A549 (cell line): ENCODE results near the gene ARHGAP25. TPM values are rescaled to one million over a fixed set of nuclear protein-coding genes. Genes with fewer than 3 reads are reported as not detected.

ENCODE experiments used
- ATAC-seq, 2 experiments: fragments of 200-7000 bp in 1 of 2; fragments of >200 bp in 1 of 2; cut with Nextera tagmentation in 1 of 2; cut with Tn5 transposase in 1 of 2; 3 replicates each; pipeline versions ENCODE4 v1.8.0 to v1.9.1; 2018 to 2020; ENCODE audit warnings: mild to moderate bottlenecking in 1 of 2, moderate library complexity in 1 of 2
- CTCF ChIA-PET: fragments of 300-600 bp; sonication (Branson Sonifier 250); formaldehyde crosslinking; extraction: SDS; loops from one replicate; lab custom pipeline; 2021; ENCODE audit warnings: antibody characterized with exemption, inconsistent platforms; lab: Yijun Ruan, JAX
- POLR2A ChIA-PET: fragments of 350-600 bp; formaldehyde crosslinking; extraction: SDS; loops from one replicate; lab custom pipeline; 2021; ENCODE audit warnings: antibody characterized with exemption, inconsistent platforms; lab: Yijun Ruan, JAX
- DNase-seq, 2 experiments: peaks; one replicate each; pipeline versions ENCODE4 v3.0.0 to v3.0.0-alpha.2; 2011 to 2016; ENCODE audit warnings: low read depth in 1 of 2, low spot score in 1 of 2
- FAIRE-seq: peaks from 2 replicates; lab custom pipeline; 2011; peaks lifted over from hg19 to GRCh38; lab: Jason Lieb, UNC
- H3K27ac ChIP-seq, 2 experiments: fragments of >200 bp; sonication (Bioruptor Twin); formaldehyde crosslinking; 3 replicates each; pipeline ENCODE4 v1.5.1; 2016 to 2017
- H3K4me1 ChIP-seq: fragments of >200 bp; sonication (Bioruptor Twin); formaldehyde crosslinking; 3 replicates; pipeline ENCODE4 v1.6.1; 2016
- H3K4me2 ChIP-seq: fragments of >200 bp; sonication (Bioruptor Twin); formaldehyde crosslinking; 3 replicates; pipeline ENCODE4 v1.6.1; 2016
- H3K4me3 ChIP-seq: fragments of >200 bp; sonication (Bioruptor Twin); formaldehyde crosslinking; 3 replicates; pipeline ENCODE4 v1.5.1; 2016
- H3K9me3 ChIP-seq: fragments of >200 bp; sonication (Bioruptor Twin); formaldehyde crosslinking; 3 replicates; pipeline ENCODE4 v1.6.1; 2016
- BCL3 ChIP-seq: fragments of >200 bp; sonication (Bioruptor Twin); formaldehyde crosslinking; IDR thresholded peaks from 3 replicates; pipeline ENCODE4 v1.6.1; 2016
- BHLHE40 ChIP-seq: IDR thresholded peaks from 2 replicates; pipeline ENCODE4 v1.6.1; 2012; ENCODE audit warnings: low read depth, low read length, inconsistent platforms
- CBX2 ChIP-seq: fragments of 200-600 bp; sonication (generic); IDR thresholded peaks from 2 replicates; pipeline ENCODE4 v1.6.1; 2016; ENCODE audit warnings: low read depth, mild to moderate bottlenecking, borderline replicate concordance
- CEBPB ChIP-seq, 2 experiments: fragments of >200 bp in 1 of 2; sonication (Bioruptor Twin) in 1 of 2; formaldehyde crosslinking in 1 of 2; IDR thresholded peaks; 2 replicates each; pipeline ENCODE4 v1.6.1; 2012 to 2016
- CHD4 ChIP-seq: fragments of 200-600 bp; sonication (generic); IDR thresholded peaks from 2 replicates; pipeline ENCODE4 v1.6.1; 2016; ENCODE audit warnings: antibody characterized with exemption, mild to moderate bottlenecking, borderline replicate concordance
- E2F6 ChIP-seq: IDR thresholded peaks from 2 replicates; pipeline ENCODE4 v1.6.1; 2012; ENCODE audit warnings: low read depth, borderline replicate concordance
- EHF ChIP-seq: fragments of 250-450 bp; sonication (Bioruptor Pico); IDR thresholded peaks from 2 replicates; pipeline ENCODE4 v1.5.0; 2020; ENCODE audit warnings: mild to moderate bottlenecking
- EHMT2 ChIP-seq: fragments of 200-600 bp; sonication (generic); IDR thresholded peaks from 2 replicates; pipeline ENCODE4 v1.6.1; 2016; ENCODE audit warnings: antibody characterized with exemption, low read depth, mild to moderate bottlenecking, moderate library complexity
- ELK1 ChIP-seq: fragments of 150-350 bp; IDR thresholded peaks from 2 replicates; pipeline ENCODE4 v1.6.1; 2014; ENCODE audit warnings: low read depth, mild to moderate bottlenecking, low read length
- FOXS1 ChIP-seq: fragments of 250-450 bp; sonication (Bioruptor Pico); IDR thresholded peaks from 2 replicates; pipeline ENCODE4 v1.5.0; 2020; ENCODE audit warnings: mild to moderate bottlenecking, moderate library complexity
- HEYL ChIP-seq: fragments of 250-450 bp; sonication (Bioruptor Pico); IDR thresholded peaks from 2 replicates; pipeline ENCODE4 v1.8.0; 2021; ENCODE audit warnings: mild to moderate bottlenecking, moderate library complexity
- HOXA7 ChIP-seq: fragments of 250-450 bp; sonication (Bioruptor Pico); IDR thresholded peaks from 2 replicates; pipeline ENCODE4 v1.5.0; 2020; ENCODE audit warnings: mild to moderate bottlenecking, moderate library complexity
- HOXB13 ChIP-seq: fragments of 250-450 bp; sonication (Bioruptor Pico); IDR thresholded peaks from 2 replicates; pipeline ENCODE4 v1.5.0; 2020; ENCODE audit warnings: low read depth, mild to moderate bottlenecking, moderate library complexity
- JUN ChIP-seq, 2 experiments: fragments of >200 bp; sonication (Bioruptor Twin); formaldehyde crosslinking; IDR thresholded peaks; 2 replicates in 1 of 2; 3 replicates in 1 of 2; pipeline ENCODE4 v1.6.1; 2016 to 2017
- KDM1A ChIP-seq: fragments of 200-600 bp; sonication (generic); IDR thresholded peaks from 2 replicates; pipeline ENCODE4 v1.6.1; 2016; ENCODE audit warnings: low read depth, mild to moderate bottlenecking
- MAFK ChIP-seq: fragments of 450-650 bp; IDR thresholded peaks from 2 replicates; pipeline ENCODE4 v1.6.1; 2014; ENCODE audit not compliant: partially characterized antibody
- NFE2L2 ChIP-seq: fragments of 150-350 bp; conservative IDR thresholded peaks from 2 replicates; pipeline ENCODE4 v1.6.1; 2014; ENCODE audit warnings: low read length
- PHF8 ChIP-seq: fragments of 200-600 bp; sonication (generic); IDR thresholded peaks from 2 replicates; pipeline ENCODE4 v1.6.1; 2016; ENCODE audit warnings: low read depth, mild to moderate bottlenecking, antibody characterized with exemption, moderate library complexity, borderline replicate concordance
- POLR2A ChIP-seq: IDR thresholded peaks from 2 replicates; pipeline ENCODE4 v1.6.1; 2012; ENCODE audit warnings: mild to moderate bottlenecking, low read length
- RNF2 ChIP-seq: fragments of 200-600 bp; sonication (generic); IDR thresholded peaks from 2 replicates; pipeline ENCODE4 v1.6.1; 2016; ENCODE audit warnings: low read depth, mild to moderate bottlenecking, antibody characterized with exemption, moderate library complexity, borderline replicate concordance
- ZC3H11A ChIP-seq: fragments of 450-650 bp; IDR thresholded peaks from 2 replicates; pipeline ENCODE4 v1.6.1; 2014; ENCODE audit warnings: antibody characterized with exemption, mild to moderate bottlenecking
- ZFP36 ChIP-seq: fragments of 450-650 bp; IDR thresholded peaks from 2 replicates; pipeline ENCODE4 v1.6.1; 2014; ENCODE audit warnings: borderline replicate concordance; ENCODE audit not compliant: partially characterized antibody
- WGBS: methylation state at CpG from one replicate; pipeline ENCODE4 v1.1.6; 2017; ENCODE audit errors: missing lambda C conversion rate; 5-methylcytosine and 5-hydroxymethylcytosine counted together
- polyA plus RNA-seq, 4 experiments: library from polyadenylated mRNA; depleted of rRNA in 3 of 4; stranded (reverse); fragments of >200 nt; fragmentation: RNase III in 1 of 4; extraction: RNeasy Plus Mini Kit Qiagen cat#74134 plus additional on column Dnase treatment in 1 of 4; gene quantifications; 2 replicates in 3 of 4; 3 replicates in 1 of 4; pipeline ENCODE4 v1.2.3, GENCODE V29; 2011 to 2017
- TF ChIP-seq, protein P1 (sequence below): fragments of 450-650 bp; IDR thresholded peaks from 2 replicates; pipeline ENCODE4 v1.6.1; 2014; ENCODE audit warnings: antibody characterized with exemption

ARHGAP25 gene
- polyA plus RNA-seq, 2 of the 4 experiments (the other 2 are of a cell fraction), result 0.50 to 2.4 TPM

DNA sequence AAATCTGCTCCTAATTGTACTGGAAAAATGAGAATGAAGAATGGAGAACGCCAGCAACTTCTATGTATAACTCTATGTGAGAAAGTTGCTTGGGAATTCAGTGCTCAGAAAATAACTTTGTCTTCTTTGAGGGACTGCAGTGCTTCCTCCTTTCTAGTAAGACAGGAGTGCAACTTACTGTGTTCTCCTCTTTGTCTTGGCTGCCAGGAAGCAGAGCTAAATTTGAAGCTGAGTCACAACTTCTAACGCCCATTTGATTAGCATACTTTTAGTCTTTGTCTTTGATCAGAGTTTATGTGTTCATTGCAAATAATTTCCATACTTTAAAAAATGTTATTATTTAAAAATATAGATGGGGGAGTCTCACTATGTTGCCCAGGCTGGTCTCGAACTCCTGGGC lies 6.6 kb downstream of the ARHGAP25 start (continued):
- TF ChIP-seq E2F6, result no peak
- TF ChIP-seq ZC3H11A, result no peak
- no peak for TF ChIP-seq HOXA7
- no peak for TF ChIP-seq POLR2A
- no peak for TF ChIP-seq HEYL (CRISPR knock-in tag)
- TF ChIP-seq NFE2L2, result no peak
- TF ChIP-seq, all 56 proteins: peak for 0

GRCh38 chr2:68741805-68742306 lies 7.2 kb downstream of the ARHGAP25 start:
- ATAC-seq (no peak), FAIRE-seq (no peak), DNase-seq (no peak)
- ChIA-PET CTCF (interaction anchor here (0.9 to 5.5 kb wide), 6 partner anchors 9 to 279 kb away, joined by 3 to 48 read pairs (median 4); no protein-coding TSS in a partner anchor), POLR2A (no interaction called here)
- no peak overlapping the region for H3K27ac ChIP-seq
- H3K9me3 ChIP-seq, result no peaks in the 10 kb centered on the region
- H3K4me1 ChIP-seq, result no peaks in the 10 kb centered on the region
- 81% methylated on average over 5 of the region's 5 CpGs for WGBS
- TF ChIP-seq ZFP36 (no peak), KDM1A (no peak), CHD4 (no peak)
- no peak overlapping the region for H3K4me2 ChIP-seq
- no peak overlapping the region for H3K4me3 ChIP-seq

DNA sequence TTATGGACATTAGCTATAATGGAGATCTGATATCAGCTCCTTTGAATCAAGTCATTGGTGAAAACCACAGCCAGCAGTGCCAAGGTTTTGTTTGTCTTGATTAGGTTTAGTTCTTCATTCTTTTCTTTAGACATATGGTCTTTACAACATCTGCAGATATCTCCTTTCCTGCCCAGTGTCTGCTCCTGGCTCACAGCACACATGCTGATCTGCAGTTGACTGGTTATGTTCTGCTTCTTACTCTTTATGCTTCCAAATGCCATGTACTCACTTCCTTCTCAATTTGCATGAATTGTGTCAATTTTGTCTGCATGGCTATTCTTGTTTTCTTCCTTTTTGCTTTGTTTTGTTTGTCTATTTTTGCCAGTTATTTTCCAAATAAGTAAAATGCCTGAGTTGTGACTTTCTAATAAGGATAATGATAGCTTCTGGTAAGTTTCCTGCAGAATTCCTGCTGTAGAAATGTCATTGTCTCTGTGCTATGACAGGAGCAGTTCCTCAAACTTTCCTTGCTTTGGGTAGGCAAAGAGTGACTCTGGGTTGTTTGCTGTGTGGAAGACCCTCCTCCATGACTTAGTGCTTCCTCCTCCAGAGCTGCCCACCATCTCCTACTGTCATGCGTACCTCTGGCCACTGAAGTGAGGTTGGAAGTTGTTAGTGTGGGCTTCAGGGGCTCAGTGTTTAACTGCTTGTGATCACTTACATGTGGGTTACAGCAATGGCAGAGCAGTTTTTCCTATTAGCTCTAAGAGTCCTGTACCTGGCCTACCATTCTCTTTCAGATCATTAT lies 8.2 kb downstream of the ARHGAP25 start:
- H3K27ac ChIP-seq, result no peak overlapping the region
- no peak overlapping the region for H3K4me2 ChIP-seq
- no peak overlapping the region for H3K4me3 ChIP-seq
- FAIRE-seq (no peak), DNase-seq (no peak), ATAC-seq (no peak)
- TF ChIP-seq PHF8 (no peak), BHLHE40 (no peak), FOXS1 (CRISPR knock-in tag) (no peak), JUN (IDR thresholded peaks at IDR 0.05) (no peak), BCL3 (no peak), RNF2 (no peak), ELK1 (no peak), MAFK (no peak), CBX2 (no peak), CEBPB (IDR thresholded peaks at IDR 0.05) (no peak), EHF (CRISPR knock-in tag) (no peak), CHD4 (no peak), EHMT2 (no peak), HOXB13 (CRISPR knock-in tag) (no peak)
- TF ChIP-seq, protein P1, sequence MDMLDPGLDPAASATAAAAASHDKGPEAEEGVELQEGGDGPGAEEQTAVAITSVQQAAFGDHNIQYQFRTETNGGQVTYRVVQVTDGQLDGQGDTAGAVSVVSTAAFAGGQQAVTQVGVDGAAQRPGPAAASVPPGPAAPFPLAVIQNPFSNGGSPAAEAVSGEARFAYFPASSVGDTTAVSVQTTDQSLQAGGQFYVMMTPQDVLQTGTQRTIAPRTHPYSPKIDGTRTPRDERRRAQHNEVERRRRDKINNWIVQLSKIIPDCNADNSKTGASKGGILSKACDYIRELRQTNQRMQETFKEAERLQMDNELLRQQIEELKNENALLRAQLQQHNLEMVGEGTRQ, result no peak
- no peaks in the 10 kb centered on the region for H3K9me3 ChIP-seq
- H3K4me1 ChIP-seq, result no peaks in the 10 kb centered on the region
- CTCF ChIA-PET, result interaction anchor here (1.7 to 5.5 kb wide), 3 partner anchors 9 to 183 kb away, joined by 4 to 48 read pairs (median 18); no protein-coding TSS in a partner anchor
- POLR2A ChIA-PET, result no interaction called here
- WGBS, result 100% methylated on average over 1 of the region's 1 CpG
